Hematopoietic multipotent progenitor cell (in vitro differentiated cells): ENCODE measurements around the gene CALM1. TPM values are rescaled to one million over a fixed set of nuclear protein-coding genes. Genes with fewer than 3 reads are reported as not detected.

Experiments used
- DNase-seq, 3 donors: peaks; one replicate each; pipeline ENCODE4 v3.0.0-alpha.2; 2011 to 2015; ENCODE audit warnings: low read depth in 2 of 3, low spot score in 2 of 3
- total RNA-seq: library from RNA; depleted of rRNA; stranded (reverse); fragments of >200 nt; gene quantifications from one replicate; pipeline ENCODE4 v1.2.3, GENCODE V29; 2012

Gene CALM1
- total RNA-seq, 1 donor = 107 TPM

- no peak for DNase-seq
Observed at GRCh38 chr14:90440021-90440451, 43.2 kb downstream of the CALM1 start.

- DNase-seq = no peak
Observed at GRCh38 chr14:90440592-90440991, 43.8 kb downstream of the CALM1 start.

- no peak for DNase-seq
Observed at GRCh38 chr14:90442388-90442787, 45.6 kb downstream of the CALM1 start.

- DNase-seq = peak in 1 of 3 donors; percentile 31
Observed at GRCh38 chr14:90443161-90444076, 46.6 kb downstream of the CALM1 start.

GRCh38 chr14:90444077-90444696, 47.4 kb downstream of the CALM1 start:
- DNase-seq = peak in 1 of 3 donors; percentile 22

- no peak for DNase-seq
Observed at GRCh38 chr14:90445011-90445410, 48.2 kb downstream of the CALM1 start.

- no peak for DNase-seq
Observed at GRCh38 chr14:90446405-90446804, 49.6 kb downstream of the CALM1 start.

GRCh38 chr14:90447720-90448497, 51.1 kb downstream of the CALM1 start:
- no peak for DNase-seq

- DNase-seq = peak in 1 of 3 donors; percentile 41
Observed at GRCh38 chr14:90449411-90449810, 52.6 kb downstream of the CALM1 start.

GRCh38 chr14:90450151-90450550, 53.3 kb downstream of the CALM1 start:
- no peak for DNase-seq

- DNase-seq = no peak
Observed at GRCh38 chr14:90450667-90451066, 53.8 kb downstream of the CALM1 start.

- DNase-seq = no peak
Observed at GRCh38 chr14:90451443-90451842, 54.6 kb downstream of the CALM1 start.

GRCh38 chr14:90451961-90452360, 55.1 kb downstream of the CALM1 start:
- DNase-seq = peak in 1 of 3 donors; percentile 38

GRCh38 chr14:90452366-90452765, 55.5 kb downstream of the CALM1 start:
- DNase-seq = no peak

GRCh38 chr14:90453401-90453951, 56.6 kb downstream of the CALM1 start:
- DNase-seq = peak in 1 of 3 donors; percentile 16

GRCh38 chr14:90454041-90455000, 57.5 kb downstream of the CALM1 start:
- DNase-seq = no peak

GRCh38 chr14:90455100-90455571, 58.3 kb downstream of the CALM1 start:
- no peak for DNase-seq

GRCh38 chr14:90456551-90456950, 59.7 kb downstream of the CALM1 start:
- no peak for DNase-seq

GRCh38 chr14:90457186-90457585, 60.4 kb downstream of the CALM1 start:
- DNase-seq = no peak
